ENCODE data around the gene PLAGL2.
"Not testable (repeated sequence)": the region's sequence is repeated elsewhere in the genome, so short reads cannot be mapped to it uniquely, and the experiment has no call there.

The PLAGL2 gene

GRCh38 chr20:32179515-32179914 lies 28.0 kb downstream of the PLAGL2 start:
- TF ChIP-seq CTCF (conservative IDR thresholded peaks at IDR 0.05; ENCODE audit: low read depth, low read length), result no peak
- no peak for DNase-seq (ENCODE audit: low read depth)
- H3K4me3 ChIP-seq (ENCODE audit: low read depth, low read length), result no peak overlapping the region

- H3K4me3 ChIP-seq (ENCODE audit: low read depth, low read length); DNase-seq (ENCODE audit: low read depth): not testable (repeated sequence)
These were observed 29.8 kb downstream of the PLAGL2 start for GRCh38 chr20:32177696-32178095.

GRCh38 chr20:32168184-32168910 lies 39.2 kb downstream of the PLAGL2 start:
- no peak overlapping the region for H3K4me3 ChIP-seq (ENCODE audit: low read depth, low read length)
- peak; percentile 77 for DNase-seq (ENCODE audit: low read depth)
- no peak for TF ChIP-seq CTCF (conservative IDR thresholded peaks at IDR 0.05; ENCODE audit: low read depth, low read length)

GRCh38 chr20:32167552-32167951 lies 40.0 kb downstream of the PLAGL2 start:
- no peak overlapping the region for H3K4me3 ChIP-seq (ENCODE audit: low read depth, low read length)
- DNase-seq (ENCODE audit: low read depth), result no peak
- TF ChIP-seq CTCF (conservative IDR thresholded peaks at IDR 0.05; ENCODE audit: low read depth, low read length), result no peak

GRCh38 chr20:32165836-32166545 lies 41.6 kb downstream of the PLAGL2 start:
- no peak for TF ChIP-seq CTCF (conservative IDR thresholded peaks at IDR 0.05; ENCODE audit: low read depth, low read length)
- H3K4me3 ChIP-seq (ENCODE audit: low read depth, low read length), result no peak overlapping the region
- DNase-seq (ENCODE audit: low read depth), result peak; percentile 24

GRCh38 chr20:32164984-32165735 lies 42.4 kb downstream of the PLAGL2 start:
- peak; percentile 72 for DNase-seq (ENCODE audit: low read depth)
- TF ChIP-seq CTCF (conservative IDR thresholded peaks at IDR 0.05; ENCODE audit: low read depth, low read length), result no peak
- H3K4me3 ChIP-seq (ENCODE audit: low read depth, low read length), result no peak overlapping the region

- DNase-seq (ENCODE audit: low read depth), result no peak
- no peak for TF ChIP-seq CTCF (conservative IDR thresholded peaks at IDR 0.05; ENCODE audit: low read depth, low read length)
- H3K4me3 ChIP-seq (ENCODE audit: low read depth, low read length), result no peak overlapping the region
These were observed 43.6 kb downstream of the PLAGL2 start for GRCh38 chr20:32163951-32164350.
